GM23338 (cell line): ENCODE data around the gene SPATA31A6.
"Not testable (repeated sequence)": the region's sequence is repeated elsewhere in the genome, so short reads cannot be mapped to it uniquely, and the experiment has no call there.

ENCODE experiments used
- EZH2 ChIP-seq: fragments of 200-600 bp; sonication (generic); IDR thresholded peaks from one replicate; pipeline ENCODE4 v1.8.0; 2017; ENCODE audit warnings: antibody characterized with exemption, mild to moderate bottlenecking, low read depth; ENCODE audit not compliant: unreplicated experiment
- POLR2AphosphoS5 ChIP-seq: IDR thresholded peaks from 2 replicates; pipeline ENCODE4 v1.6.1; 2016; ENCODE audit warnings: antibody characterized with exemption, low read depth

- not testable (repeated sequence) for TF ChIP-seq EZH2, POLR2AphosphoS5
Measured at GRCh38 chr9:42234610-42235009, 51.2 kb downstream of the SPATA31A6 start.
